Astrocyte (in vitro differentiated cells and primary cell): ENCODE data around the gene SPOCK3.

ENCODE experiments used
- CTCF ChIP-seq: IDR thresholded peaks from 2 replicates; pipeline ENCODE4 v1.5.1; 2011; ENCODE audit warnings: low read depth, mild to moderate bottlenecking, inconsistent platforms, low read length, moderate library complexity; ENCODE audit not compliant: insufficient read depth
- EZH2 ChIP-seq: IDR thresholded peaks from 2 replicates; pipeline ENCODE4 v1.6.1; 2012; ENCODE audit warnings: mild to moderate bottlenecking, low read length, inconsistent platforms; ENCODE audit not compliant: insufficient read depth

- TF ChIP-seq EZH2 (no peak), CTCF (no peak)
These were observed 234.0 kb downstream of the SPOCK3 start for GRCh38 chr4:167000141-167000852.
